ENCODE data around the gene WDR20. TPM values are rescaled to one million over a fixed set of nuclear protein-coding genes. Genes with fewer than 3 reads are reported as not detected.

The WDR20 gene, protein sequence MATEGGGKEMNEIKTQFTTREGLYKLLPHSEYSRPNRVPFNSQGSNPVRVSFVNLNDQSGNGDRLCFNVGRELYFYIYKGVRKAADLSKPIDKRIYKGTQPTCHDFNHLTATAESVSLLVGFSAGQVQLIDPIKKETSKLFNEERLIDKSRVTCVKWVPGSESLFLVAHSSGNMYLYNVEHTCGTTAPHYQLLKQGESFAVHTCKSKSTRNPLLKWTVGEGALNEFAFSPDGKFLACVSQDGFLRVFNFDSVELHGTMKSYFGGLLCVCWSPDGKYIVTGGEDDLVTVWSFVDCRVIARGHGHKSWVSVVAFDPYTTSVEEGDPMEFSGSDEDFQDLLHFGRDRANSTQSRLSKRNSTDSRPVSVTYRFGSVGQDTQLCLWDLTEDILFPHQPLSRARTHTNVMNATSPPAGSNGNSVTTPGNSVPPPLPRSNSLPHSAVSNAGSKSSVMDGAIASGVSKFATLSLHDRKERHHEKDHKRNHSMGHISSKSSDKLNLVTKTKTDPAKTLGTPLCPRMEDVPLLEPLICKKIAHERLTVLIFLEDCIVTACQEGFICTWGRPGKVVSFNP
- total RNA-seq (2022): 33.0 and 37.6 TPM in 2 replicates
- percentile 83 among the genes with signal in this experiment for Bru-seq, nascent RNA
- percentile 82 among the genes with signal in this experiment for BruChase-seq, experiment 1, labeled RNA remaining after a 6-hour chase
- BruChase-seq, experiment 2, labeled RNA remaining after a 2-hour chase: percentile 87 among the genes with signal in this experiment
- long read RNA-seq, transcript WDR20-204 (3 exons, 2,391 nt): major isoform, 23 of 62 reads
- long read RNA-seq, partial matches to known transcripts: 2 of 62 reads
- long read RNA-seq, other reads (novel, unspliced or antisense): 29 of 62 reads

GRCh38 chr14:102139286-102140026, at the start of gene WDR20:
Gene WDR20 (plus strand): TSS chr14:102139897. CDS start chr14:102139924, 27 bp downstream.
- CTCF ChIA-PET: interaction anchor here (0.6 kb wide), 1 partner anchor 89 kb away, joined by 3 read pairs; no protein-coding TSS in a partner anchor
- no TSS peak for BruUV-seq (replicated peaks)
- Mint-ChIP-seq H3K4me1 (ENCODE audit: low read depth, unreplicated experiment) (no peaks in the 10 kb centered on the region), H3K4me3 (ENCODE audit: low read depth, unreplicated experiment) (peak within 1 kb of the TSS; percentile 97), H3K27ac (ENCODE audit: unreplicated experiment) (peak within 1 kb of the TSS; percentile 73), H3K36me3 (ENCODE audit: insufficient read depth, unreplicated experiment) (peaks cover 30% of the 10 kb centered on the region), H3K9me3 (ENCODE audit: low read depth, unreplicated experiment) (no peaks in the 10 kb centered on the region), H3K27me3 (ENCODE audit: unreplicated experiment) (no peaks in the 10 kb centered on the region)
- peak; percentile 99 for DNase-seq
- intact Hi-C loops (cut with micrococcal nuclease; ENCODE audit: unreplicated experiment): loop anchor here (2.0 kb wide), 1 partner anchor 15 kb away; no protein-coding TSS in a partner anchor
- no peak for TF ChIP-seq CTCF (IDR thresholded peaks at IDR 0.05; ENCODE audit: unreplicated experiment)

DNA sequence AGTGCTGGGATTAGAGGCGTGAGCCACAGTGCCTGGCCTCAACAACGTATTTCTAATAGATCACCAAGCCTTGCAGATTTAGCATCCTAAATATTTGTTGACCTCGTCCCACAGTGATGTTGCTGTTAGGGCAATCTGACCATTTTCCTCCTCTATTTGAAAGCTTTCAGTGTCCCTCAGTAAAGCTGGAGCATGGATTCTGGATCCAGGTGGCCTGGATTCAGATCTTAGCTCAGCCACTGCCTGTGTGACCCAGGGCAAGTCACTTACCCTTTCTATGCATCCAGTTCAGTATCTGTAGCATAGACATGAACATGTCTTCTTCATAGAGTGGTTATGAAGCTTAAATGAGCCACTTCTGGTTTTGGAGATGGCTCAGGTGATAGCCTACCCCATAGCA, 49.0 kb upstream of the WDR20 start:
- CTCF ChIA-PET: no interaction called here
- H3K27ac Mint-ChIP-seq (ENCODE audit: unreplicated experiment): no peak overlapping the region
- H3K4me1 Mint-ChIP-seq (ENCODE audit: low read depth, unreplicated experiment): peaks cover 18% of the 10 kb centered on the region
- H3K9me3 Mint-ChIP-seq (ENCODE audit: low read depth, unreplicated experiment): no peaks in the 10 kb centered on the region
- TF ChIP-seq CTCF (IDR thresholded peaks at IDR 0.05; ENCODE audit: unreplicated experiment): no peak
- no peak for DNase-seq
- H3K36me3 Mint-ChIP-seq (ENCODE audit: insufficient read depth, unreplicated experiment): peaks cover 43% of the 10 kb centered on the region
- no peak overlapping the region for H3K4me3 Mint-ChIP-seq (ENCODE audit: low read depth, unreplicated experiment)
- no TSS peak for BruUV-seq (replicated peaks)
- H3K27me3 Mint-ChIP-seq (ENCODE audit: unreplicated experiment): no peaks in the 10 kb centered on the region
- intact Hi-C loops (cut with micrococcal nuclease; ENCODE audit: unreplicated experiment): no loop called here

GRCh38 chr14:102092806-102093205, 46.9 kb upstream of the WDR20 start:
- CTCF ChIA-PET: no interaction called here
- no peak for DNase-seq
- Mint-ChIP-seq H3K27me3 (ENCODE audit: unreplicated experiment) (no peaks in the 10 kb centered on the region), H3K4me3 (ENCODE audit: low read depth, unreplicated experiment) (no peak overlapping the region), H3K27ac (ENCODE audit: unreplicated experiment) (no peak overlapping the region), H3K9me3 (ENCODE audit: low read depth, unreplicated experiment) (no peaks in the 10 kb centered on the region), H3K4me1 (ENCODE audit: low read depth, unreplicated experiment) (peaks cover 39% of the 10 kb centered on the region), H3K36me3 (ENCODE audit: insufficient read depth, unreplicated experiment) (peaks cover 23% of the 10 kb centered on the region)
- BruUV-seq (replicated peaks): no TSS peak
- intact Hi-C loops (cut with micrococcal nuclease; ENCODE audit: unreplicated experiment): no loop called here
- no peak for TF ChIP-seq CTCF (IDR thresholded peaks at IDR 0.05; ENCODE audit: unreplicated experiment)

DNA sequence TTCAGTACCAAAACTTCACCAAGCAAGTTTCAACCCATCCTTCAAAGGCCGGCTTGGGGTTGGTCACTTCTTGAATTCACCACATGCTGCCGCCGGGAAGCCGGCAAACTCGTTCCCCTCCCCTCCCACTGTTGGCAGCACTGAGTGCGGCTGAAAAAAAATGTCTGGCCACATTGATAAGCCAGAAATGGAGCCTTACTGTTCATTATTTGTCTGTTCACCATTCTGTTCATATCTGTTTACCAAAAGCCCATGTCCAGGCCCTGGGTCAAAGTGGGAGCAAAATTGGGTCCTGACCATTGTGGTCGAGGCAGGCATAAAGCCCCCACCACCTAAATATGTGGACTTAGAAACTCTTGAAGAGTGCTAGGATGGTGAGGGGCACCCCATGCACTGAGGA, 45.6 kb upstream of the WDR20 start:
- Mint-ChIP-seq H3K36me3 (ENCODE audit: insufficient read depth, unreplicated experiment) (peaks cover 12% of the 10 kb centered on the region), H3K27ac (ENCODE audit: unreplicated experiment) (peak overlapping the region; percentile 21), H3K9me3 (ENCODE audit: low read depth, unreplicated experiment) (no peaks in the 10 kb centered on the region), H3K27me3 (ENCODE audit: unreplicated experiment) (no peaks in the 10 kb centered on the region), H3K4me1 (ENCODE audit: low read depth, unreplicated experiment) (peaks cover 39% of the 10 kb centered on the region), H3K4me3 (ENCODE audit: low read depth, unreplicated experiment) (no peak overlapping the region)
- DNase-seq: no peak
- TF ChIP-seq CTCF (IDR thresholded peaks at IDR 0.05; ENCODE audit: unreplicated experiment): no peak
- BruUV-seq (replicated peaks): no TSS peak
- CTCF ChIA-PET: no interaction called here
- intact Hi-C loops (cut with micrococcal nuclease; ENCODE audit: unreplicated experiment): no loop called here

Data from Calu3 (cell line).